ENCODE results near the gene SCLT1.

Gene SCLT1

DNA sequence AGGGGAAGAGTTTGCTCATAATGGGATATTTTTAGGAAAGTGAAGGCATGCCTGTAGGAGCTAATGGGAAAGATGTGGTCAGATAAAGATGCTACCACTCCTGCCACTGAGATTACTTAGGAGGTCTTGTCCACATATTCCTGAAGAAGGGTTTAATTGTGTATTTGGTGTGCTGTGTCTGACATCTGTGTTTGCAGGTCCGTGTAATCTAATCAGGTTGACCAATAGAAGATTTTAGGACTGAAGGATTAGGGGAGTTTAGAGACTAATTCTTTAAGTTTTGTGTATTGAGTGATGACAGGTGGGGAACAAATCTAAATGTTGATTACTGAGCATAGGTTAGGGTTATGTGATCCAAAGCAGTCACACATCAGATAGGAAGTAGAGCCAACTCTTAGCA lies 226.6 kb downstream of the SCLT1 start:
- DNase-seq = no peak

DNA sequence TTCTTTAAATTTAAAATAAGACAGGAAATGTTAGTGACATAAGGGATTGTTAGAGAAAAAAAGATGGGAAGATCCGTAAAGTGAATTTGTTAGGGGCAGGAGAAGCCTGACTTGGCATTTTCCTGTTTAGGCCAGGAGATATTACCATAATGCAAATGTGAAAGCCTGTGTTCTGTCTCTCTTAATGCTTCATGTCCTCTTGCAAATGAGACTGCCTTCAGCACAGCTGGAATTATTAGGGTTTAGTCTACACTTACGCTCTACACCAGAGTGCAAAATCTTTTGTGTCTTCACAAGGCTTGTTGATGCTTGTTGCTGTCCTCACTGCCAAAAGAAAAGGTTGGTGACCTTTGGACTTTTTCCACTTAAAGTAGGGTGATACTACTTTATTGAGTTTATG lies 227.1 kb downstream of the SCLT1 start:
- no peak for DNase-seq

DNA sequence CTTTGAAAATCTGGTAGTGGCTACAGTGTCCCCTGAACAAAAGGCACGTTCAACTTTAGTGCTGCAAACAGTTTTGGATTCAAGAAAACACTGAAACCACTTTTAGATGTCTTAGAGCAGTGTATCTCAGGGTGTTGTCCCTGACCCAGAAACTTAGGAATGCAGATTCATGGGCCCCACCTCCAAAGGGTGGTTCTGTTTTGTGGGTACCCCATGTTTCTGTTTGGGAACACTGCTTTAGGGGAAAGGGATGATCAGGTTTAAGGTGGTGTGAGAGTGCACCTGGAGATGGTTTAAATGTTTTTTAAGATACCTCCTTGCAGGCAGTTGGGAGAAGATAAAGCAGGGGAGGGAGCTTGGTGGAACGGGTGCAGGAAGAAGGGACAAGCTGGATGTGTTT lies 228.2 kb downstream of the SCLT1 start:
- DNase-seq = no peak

DNA sequence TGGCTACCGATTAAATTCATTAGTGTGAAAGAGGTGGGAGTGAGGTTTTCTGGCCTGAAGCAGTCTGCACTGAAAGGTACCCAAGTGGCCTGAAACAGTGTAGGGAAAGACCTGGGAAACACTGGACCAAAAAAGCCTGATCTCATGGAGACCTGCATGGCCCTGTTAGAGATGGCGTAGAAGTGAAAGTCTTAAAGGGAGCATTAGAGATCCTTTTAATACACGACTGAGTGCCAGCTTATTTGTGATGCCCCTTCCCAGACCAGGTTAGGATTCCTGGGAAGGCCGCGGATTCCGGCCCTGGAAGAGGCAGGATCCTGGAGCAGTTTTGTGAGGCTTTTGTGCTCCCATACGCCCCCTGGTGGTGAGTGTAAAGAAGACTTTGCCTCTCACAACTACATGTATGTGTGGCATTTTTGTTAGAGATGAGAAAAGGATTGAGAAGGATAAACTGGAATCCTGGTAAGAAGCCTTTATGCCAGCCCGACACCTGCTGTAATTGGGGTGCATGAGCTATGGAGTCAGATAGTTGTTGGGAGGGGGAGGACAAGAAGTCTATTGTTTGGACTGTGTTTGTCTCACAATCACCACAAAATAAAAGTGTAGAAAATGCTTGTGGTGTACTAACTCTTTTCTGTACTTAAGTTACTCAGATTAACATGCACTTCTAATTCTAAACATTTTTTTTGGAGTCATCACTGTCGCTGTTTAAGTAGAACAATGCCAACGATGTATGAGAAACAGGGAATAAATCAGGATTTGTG lies 229.8 kb downstream of the SCLT1 start:
- DNase-seq = peak; percentile 39

DNA sequence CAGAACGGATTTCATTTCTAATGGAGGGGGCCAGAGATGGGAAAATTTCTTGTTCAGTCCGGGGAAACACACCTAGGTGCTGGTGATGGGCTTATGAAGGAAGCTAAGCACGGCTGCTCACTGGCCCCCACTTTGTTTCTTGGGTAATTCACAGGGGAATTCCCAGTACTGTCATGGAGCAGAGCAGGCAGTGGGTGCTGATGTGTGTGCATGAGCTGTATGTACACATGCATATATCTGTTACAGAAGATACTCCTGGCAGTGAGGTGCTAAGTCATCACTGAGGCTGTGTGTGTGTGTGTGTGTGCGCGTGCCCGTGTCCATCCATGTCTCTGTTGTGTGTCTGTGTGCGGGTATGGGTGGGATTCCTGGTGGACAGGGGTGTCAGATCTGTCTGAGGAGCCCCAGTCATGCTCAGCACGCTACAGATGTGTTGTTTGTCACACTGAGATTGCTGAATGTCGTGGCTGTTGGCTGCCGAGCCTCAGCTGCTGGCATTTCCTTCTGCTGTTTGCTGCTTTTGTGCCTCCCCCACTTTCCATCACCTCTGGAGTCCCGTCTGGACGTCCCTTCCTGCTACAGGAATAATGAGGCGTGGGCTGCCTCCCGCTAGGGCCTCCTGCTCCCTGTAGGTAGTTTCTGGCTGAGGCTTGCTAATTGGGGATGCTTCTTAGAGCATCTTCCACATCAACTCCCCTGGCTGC lies 230.6 kb downstream of the SCLT1 start:
- no peak for DNase-seq

DNA sequence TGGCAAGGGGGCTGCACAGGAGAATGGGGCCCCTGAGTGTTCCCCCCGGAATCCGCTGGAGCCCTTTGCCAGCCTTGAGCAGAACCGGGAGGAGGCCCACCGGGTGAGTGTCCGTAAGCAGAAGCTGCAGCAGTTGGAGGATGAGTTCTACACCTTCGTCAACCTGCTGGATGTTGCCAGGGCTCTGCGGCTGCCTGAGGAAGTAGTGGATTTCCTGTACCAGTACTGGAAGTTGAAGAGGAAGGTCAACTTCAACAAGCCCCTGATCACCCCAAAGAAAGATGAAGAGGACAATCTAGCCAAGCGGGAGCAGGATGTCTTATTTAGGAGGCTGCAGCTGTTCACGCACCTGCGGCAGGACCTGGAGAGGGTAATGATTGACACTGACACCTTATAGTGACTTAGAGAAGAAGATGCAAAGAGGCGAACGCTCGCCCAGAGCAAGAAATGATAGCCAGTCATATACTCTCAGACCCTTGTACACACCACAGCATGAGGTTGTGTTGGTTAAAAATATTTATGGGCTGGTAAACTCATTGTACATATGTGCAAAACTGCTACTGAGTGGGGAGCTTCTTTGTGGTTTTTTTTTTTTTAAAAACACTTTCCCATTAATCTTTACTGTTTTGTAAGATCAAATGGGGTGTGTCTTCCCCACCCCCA lies 231.4 kb downstream of the SCLT1 start:
- no peak for DNase-seq

DNA sequence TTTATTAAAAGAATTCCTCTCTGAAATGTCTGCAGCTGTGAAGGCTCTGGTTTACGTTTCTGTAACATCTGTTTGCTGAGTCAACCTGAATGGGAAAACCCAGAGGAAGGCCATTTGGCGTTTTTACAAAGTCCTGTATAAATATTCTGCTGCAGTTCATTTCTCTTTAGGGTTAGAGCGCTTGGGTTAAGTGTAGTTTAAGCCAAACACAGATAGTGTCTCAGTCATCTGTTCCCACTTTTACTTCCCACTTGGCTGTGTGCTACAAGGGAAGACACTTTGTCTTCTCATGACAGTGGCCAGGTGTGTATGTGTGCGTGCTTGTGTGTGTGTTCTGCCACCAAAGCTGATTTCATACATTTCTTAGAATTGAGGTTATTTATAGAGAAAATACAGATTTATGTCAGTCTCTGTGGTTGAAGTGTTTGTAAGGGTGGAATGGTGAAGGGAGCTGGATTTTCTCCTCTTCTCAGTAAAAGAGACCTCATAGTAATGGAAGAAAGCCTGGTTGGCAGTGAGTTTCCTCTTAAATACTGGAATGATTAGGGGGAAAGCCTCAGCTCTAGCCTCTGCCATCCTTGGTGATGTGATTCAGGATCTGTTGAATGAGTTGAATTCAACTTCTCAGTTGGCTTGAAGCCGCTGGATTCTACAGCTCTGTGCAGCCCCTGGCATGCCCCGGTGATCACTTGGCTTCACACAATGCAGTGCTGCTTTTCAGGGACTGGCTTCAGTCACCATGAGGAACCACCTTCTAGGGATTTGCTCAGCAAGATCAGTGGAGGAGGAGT lies 233.3 kb downstream of the SCLT1 start:
- DNase-seq = no peak

DNA sequence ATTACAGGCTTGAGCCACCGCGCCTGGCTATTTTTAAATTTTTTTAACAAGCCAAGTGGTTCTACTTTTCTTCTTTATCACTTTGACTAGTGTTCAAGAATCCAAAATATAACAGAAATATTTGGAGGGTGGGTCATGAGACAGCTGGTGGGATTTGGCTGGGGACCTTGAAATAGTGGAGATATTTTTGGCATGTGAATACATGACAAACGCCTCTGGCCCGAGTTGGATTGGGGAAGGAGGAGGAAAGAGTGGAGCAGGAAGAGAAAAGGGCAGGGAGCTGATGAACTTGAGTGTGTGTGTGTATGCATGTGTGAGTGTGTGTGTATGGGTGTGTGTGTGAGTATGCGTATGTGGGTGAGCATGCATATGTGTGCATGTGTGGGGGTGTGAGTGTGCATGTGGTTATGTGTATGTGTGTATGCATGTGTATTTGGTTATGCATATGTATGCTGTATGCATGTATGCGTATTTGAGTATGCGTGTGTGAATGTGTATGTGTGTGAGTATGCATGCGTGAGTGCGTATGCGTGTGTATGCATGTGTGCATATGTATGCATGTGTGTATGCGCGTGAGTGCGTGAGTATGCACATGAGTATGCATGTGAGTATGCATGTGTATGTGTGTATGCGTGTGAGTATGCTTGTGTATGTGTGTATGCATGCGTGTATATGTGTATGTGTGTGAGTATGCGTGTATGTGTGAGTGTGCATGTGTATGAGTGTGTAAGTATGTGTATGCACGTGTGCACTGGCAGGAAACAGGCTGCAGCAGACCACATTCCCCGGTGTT lies 234.3 kb downstream of the SCLT1 start:
- no peak for DNase-seq

DNA sequence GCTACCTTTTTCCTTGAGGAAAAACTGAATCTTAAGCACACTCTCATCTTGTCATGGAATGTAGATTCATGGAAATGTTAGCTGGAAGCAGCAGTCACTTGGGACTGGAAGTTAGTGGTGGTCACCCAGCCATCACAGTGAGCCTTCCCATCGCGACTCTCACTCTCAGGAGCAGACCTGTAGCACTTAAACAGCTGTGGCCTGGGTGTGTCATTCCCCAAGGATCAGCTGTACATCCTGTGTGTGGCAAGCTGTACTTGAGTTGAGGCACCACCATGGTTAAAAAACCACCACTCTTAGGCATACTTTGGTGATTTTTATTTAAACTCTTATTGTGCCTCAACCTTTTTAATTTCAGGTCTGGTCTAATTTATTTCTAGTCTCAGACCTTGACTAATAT lies 237.1 kb downstream of the SCLT1 start:
- DNase-seq = no peak

DNA sequence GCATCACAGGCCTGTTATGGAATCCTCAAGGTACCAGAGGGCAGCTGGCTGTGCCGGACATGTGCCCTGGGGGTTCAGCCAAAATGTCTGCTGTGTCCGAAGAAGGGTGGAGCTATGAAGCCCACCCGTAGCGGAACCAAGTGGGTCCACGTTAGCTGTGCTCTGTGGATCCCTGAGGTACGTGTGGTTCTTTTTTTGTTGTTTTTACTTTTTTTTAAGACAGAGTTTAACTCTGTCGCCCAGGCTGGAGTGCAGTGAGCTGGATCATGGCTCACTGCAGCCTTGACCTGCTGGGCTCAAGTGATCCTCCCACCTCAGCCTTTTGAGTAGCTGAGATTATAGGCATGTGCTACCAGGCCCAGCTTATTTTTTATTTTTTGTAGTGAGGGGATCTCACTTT lies 237.7 kb downstream of the SCLT1 start:
- no peak for DNase-seq

DNA sequence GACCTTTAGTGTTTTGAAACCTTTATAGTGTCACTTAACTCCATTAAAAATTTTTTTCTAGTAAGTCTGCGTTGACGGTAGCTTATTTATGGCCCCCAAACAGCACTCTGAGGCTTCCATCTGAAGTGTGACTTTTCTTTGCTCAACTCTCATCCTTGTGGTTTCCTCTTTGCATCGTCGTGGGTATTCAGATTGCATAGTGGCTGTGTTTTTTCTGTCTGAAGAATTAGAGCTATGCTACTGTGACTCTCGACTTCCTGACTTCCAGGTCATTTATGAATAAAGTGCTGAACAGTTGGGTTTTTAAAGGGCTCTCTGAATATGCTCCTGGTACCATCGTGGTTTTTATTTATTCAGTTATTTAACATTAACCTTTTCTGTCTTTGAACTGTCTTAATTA lies 238.9 kb downstream of the SCLT1 start:
- no peak for DNase-seq

DNA sequence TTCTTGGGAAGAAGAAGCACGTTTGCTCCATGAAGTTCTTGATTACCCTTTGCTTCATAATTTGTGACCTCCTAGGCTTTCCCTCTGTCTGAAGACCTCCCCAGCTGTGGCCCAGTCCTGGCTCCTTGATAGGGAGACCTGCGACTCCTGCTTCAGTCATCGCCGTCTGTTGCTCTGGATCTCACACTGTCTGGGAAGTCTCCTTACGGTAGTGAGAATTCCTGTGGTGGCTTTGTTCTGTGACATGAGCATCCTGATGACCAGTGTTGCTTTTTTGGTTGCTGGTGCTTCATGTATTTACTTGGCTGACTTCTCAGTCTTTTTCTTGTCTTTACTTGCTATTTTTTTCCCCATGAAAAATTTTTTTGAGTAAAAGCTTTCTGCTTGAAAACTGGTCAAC lies 239.6 kb downstream of the SCLT1 start:
- no peak for DNase-seq

DNA sequence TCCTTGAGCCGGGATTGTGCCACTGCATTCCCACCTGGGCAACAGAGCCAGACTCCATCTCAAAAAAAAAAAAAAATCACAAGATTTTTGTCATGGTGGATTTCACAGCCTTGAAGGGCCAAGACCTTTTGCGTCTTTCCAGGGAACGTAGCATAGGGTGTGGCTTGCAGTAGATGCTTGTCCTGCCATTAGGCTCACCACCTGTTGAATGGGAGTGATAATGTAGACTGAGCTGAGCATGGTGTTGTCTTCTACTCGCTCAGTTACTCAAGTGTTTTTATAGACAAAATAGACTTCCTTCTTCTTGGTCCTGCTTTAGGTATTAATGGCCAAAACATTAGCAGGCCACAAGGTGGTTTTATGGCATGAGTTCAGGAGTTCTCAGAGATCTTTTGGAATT lies 243.1 kb downstream of the SCLT1 start:
- DNase-seq = no peak

DNA sequence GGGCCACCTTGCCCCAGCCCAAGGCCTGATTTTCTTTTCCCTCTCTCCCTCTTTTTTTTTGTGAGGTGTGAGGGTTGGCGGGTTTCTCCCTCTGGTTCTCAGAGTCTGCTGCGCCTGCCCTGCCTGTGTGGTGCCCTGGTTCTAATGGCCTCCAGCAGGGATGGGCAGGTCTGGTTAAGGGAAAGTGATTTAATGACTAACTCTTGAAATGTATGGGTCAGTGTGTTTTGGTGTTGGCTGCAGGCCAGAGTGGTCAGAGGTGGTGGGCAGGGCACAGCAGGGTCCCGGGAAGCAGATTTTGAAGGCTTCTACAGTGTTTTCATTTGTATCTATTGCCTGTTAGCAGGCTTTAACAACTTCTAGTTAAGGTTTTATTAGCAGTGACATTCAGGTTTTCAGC lies 244.9 kb downstream of the SCLT1 start:
- no peak for DNase-seq

DNA sequence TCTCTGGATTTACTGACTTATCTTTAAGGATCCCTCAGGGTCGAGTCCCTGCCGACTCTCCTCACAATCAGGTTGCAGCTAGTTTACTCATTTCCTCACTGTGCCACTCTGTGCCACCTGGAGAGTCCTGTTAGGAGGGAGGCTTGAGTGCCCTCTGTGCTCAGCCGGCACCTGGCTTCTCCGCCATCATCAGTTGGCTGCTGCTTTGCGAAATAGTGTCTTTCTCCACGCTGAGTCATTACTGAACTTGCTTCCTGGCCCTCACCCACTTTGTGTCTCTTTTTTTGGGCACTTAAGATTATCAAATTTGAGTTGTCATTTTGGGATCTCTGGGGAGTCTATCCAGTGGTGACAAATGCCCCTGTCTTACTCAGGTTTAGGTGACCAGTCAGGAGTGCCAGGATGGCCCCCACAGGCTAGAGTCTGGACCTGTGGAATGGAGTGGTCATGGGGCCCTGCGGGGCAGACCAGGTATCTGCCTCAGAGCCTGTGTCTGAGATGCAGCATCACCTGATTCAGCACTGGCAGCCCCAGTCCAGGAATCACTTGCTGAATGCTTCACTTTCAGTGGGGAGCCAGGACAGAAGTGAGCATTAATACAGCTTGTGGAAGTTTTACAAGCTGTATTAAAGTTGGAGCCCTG lies 246.1 kb downstream of the SCLT1 start:
- no peak for DNase-seq

DNA sequence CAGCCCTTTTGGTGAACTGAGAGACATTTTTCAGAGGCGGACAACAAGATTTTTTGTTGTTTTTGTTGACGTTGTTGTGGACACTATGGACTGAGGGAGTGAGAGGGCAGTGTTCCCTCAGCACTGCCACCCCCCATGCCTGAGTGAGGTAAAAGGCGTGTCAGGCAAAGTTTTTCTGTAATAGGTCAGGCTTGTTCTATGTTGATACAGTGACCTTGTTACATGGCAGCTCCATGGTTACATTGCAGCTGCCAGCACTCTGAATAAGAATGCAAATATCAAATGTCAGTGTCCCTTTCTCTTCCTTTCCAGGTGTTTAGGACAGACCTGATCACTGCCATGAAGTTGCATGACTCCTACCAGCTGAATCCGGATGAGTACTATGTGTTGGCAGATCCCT lies 247.3 kb downstream of the SCLT1 start:
- peak; percentile 31 for DNase-seq

DNA sequence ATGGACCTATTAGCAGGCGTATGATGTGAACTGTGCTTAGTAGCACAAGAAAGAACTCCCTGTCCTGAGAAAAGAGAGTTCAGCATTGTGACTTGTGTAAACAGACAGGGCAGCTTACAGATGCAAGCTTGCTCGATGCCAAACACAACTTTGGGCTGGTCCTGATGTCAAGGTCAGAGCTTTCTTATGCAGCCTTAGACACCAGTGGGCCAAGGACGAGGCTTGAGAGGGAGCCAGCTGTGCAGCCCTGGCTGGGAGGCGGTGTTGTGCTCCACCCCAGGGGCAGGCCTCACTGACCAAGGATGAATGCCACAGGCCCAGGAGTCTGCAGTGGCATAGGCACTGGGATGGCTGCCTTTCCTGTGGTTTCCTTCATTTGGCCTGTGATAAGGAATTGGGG lies 248.4 kb downstream of the SCLT1 start:
- no peak for DNase-seq

DNA sequence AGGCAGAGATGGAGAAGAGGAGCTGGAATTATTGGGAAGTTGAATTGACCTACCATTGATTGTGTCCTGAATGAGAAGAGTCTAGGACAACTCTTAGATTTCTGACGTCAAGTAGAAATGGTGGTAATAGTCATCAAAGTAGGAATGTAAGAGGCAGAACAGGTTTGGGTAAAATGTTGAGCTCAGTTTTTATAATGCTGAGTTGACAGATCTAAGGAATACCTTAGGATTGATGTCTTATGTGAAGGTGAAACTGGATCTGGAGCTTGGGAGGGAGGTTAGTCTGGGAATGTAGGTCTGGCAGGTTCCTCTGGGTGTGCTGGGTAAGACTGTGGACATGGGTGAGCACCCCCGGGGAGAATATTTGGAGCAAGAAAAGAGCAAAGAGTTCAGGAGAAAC lies 251.9 kb downstream of the SCLT1 start:
- DNase-seq = no peak

DNA sequence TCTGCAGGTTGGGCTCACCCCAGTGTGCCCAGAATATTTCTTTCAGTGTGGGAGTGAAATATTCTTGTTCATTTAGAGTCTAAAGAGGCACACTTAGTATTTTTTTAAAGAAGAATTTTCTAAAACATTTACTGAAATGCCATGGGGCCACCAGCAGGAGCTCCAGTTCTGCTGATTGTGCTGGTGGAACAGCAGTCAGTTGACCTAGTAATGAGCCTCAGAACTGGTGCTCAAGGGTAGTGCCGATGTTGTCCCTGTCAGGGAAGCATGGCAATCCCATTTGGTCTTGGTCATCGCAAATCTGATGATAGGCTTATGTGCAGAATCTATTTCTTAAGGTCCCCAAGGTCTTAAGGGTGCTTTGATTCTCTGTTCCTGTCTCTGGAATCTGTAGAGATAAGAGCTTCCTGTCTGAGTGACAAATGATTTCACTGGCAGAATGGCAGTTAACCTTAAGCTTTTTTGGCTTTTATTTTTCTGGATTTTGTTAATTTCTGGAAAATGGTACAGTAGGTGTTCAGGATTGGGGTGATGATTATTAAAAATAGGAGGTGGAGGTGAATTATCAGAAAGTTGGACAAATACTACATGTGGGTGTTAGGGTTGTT lies 252.5 kb downstream of the SCLT1 start:
- no peak for DNase-seq

DNA sequence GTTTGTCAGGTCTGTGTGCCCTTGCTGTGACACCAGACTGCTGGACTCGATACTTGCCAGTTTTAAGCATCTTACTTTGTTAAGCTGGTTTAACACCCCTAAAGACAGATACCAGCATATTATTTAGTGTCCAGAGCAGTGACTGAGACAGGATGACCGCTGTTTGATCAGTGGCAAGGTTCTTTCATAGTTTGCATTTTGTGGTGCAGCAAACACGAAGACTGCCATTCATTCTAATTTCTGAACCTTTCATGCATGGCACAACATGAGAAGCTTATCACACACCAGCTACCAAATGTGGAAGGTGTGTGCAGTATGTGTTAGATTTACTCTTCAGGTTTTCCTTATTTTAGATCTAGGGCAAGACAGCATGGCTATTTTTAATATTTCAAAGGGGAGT lies 255.7 kb downstream of the SCLT1 start:
- no peak for DNase-seq

DNA sequence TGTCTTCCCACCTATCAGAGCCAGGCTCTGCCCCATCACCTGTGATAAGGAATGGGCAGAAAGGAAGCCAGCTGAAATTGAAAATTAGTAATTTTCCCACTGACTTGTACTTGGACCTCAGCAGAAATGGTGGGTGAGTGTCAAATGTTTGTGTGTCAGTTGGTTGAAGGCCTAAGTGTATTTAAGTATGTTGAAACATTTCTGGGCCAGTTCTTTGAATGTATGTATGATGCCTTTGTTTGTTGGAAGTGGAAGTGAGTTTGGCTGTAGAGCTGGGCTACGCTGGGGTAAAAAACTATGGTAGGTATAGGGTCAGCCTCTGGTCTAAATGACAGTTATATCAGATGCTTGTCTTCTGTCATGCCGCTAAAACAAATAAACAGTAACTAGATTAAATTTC lies 256.1 kb downstream of the SCLT1 start:
- no peak for DNase-seq
